Fibroblast of the conjunctiva (primary cell): ENCODE results near the gene FDX1.

Experiments used
- DNase-seq: peaks from one replicate; pipeline ENCODE4 v3.0.0-alpha.2; 2010; ENCODE audit warnings: low read depth

The FDX1 gene

DNA sequence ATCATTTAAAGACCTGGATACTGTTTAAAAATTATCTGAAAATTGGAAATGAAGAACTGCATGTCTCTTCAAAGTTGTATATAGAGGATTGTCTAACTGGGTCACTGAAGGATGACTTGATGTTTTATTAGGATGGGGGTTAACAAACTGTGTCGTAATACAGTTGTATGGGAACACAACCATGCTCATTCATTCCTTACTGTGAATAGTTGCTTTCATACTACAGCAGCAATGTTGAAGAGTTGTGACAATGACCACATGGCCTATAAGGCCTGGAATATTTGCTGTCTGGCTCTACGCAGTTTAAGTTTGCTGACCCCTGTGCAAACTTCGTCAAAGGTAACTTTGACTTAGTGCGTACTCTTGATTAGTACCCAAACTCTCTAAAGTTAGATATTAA lies 38.4 kb downstream of the FDX1 start:
- DNase-seq: no peak

DNA sequence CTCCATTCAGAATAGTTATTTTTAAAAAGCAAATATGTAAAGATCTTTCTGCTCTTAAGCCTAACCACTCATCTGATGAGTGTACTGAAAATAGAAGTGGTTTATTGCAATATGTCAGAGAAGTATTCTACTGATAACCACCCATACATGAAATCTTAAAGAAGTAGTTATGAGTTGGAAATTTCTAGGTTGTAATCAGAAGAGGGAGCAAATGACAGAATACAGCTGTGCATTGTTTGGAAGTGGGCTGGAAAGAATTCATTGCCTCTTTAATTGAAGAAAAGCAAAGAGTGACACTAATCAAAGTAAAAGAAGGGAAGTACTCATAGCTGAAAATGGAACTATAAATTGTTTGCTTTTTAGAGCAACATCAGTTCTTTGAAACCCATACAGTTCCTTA lies 39.4 kb downstream of the FDX1 start:
- no peak for DNase-seq

DNA sequence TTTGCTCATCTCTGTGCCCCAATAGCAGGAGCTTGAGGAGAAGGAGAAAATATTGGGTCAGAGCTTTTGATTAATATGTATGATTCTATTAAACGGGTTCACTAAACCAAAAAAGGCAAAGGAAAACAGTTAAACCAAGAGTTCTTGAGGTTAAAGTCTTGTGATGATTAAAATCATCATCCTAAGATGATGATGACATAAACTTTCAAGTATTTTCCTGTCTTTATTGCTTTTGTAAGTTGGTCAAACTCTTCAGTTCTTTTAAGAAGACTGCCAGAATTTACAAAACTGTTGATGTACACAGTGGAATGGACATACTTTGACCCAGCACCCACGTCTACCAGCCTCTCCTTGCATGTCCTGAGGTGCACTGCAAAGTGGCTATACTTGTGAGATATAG lies 41.0 kb downstream of the FDX1 start:
- DNase-seq: no peak

DNA sequence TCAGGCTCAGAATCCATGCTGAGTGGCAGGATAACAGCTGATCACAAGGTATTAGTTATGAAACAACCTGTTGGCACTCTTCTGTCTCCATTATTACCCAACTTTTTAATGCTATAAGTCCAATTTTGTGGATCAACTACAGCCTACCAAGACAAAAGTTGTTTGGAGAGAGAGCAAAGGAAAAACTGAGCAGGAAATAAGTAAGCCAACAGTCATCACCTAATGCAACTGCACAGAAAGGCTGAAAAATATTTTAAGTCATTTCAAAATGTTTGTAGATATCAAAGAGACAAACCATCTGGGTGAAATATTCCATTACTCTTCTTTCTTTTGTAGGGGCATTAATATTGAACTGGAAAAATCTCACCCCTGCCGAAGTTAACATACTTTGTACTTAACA lies 41.6 kb downstream of the FDX1 start:
- no peak for DNase-seq

DNA sequence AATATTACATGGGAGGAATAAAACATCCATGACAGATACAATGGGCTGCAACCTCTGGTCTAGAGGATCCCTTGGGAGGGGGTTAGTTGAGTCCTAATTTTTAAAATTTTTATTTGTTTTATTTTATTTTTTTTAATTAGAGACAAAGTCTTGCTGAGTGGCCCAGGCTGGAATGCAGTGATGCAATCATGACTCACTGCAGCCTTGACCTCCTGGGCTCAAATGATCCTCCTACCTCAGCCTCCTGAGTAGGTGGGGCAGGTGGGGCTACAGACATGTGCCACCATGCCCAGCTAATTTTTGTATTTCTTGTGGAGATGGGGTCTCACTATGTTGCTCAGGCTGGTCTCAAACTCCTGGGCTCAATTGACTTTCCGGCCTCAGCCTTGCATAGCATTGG lies 43.1 kb downstream of the FDX1 start:
- DNase-seq: no peak

DNA sequence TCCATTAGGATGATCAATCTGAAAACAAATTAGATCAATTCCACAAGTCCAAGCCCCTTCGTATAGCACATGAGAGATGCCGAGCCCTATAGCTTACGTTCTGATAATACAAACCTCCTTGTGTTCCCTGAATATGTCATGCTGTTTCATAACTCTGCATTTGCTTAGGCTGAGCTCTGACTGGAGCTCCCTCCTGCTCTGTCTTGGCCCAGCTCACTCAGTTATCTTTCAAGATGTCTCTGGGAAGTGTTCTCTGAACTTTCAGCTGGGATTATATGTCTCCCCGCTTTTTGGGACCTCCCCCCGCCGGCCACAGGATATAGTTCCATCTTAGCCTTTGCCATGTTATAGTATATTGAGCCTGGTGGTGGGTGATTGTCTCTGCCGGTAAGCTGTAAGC lies 44.0 kb downstream of the FDX1 start:
- DNase-seq: peak; percentile 20

DNA sequence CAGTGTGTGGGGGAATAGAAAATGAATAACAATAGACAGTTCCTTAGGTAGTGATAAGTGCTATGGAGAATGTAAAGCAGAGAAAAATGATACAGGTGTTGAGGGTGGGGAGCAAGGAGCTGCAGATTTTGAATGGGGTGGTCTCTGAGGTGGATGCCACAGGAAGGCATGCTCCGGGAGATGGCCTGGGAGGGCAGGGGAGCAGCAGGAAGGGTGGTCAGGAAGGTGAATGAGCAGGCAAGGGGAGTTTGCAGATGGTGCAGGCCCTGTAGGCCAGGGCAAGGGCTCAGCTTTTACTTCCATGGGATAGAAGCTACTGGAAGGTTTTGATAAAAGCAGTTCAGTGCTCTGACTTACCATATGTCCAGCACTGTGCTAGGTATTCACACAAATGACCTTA lies 44.8 kb downstream of the FDX1 start:
- DNase-seq: no peak

DNA sequence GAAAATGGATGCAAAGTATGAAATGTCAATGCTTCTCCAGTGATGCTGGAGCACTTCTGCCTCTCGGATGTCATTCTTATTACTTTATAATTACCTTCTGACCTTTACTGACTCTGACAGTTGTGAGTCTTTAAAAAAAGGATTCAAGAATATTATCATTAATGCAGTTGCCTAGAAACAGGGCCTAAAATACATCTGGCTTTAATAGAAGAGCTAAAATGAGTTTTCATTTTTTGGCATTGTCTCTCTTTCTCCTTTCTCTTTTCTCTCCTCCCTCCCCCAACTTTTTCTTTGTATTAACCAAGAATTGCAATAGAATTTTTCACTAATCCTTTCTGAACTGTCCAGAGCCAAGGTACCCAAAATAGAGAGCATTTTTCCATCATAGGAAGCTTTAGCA lies 45.9 kb downstream of the FDX1 start:
- DNase-seq: peak; percentile 17

DNA sequence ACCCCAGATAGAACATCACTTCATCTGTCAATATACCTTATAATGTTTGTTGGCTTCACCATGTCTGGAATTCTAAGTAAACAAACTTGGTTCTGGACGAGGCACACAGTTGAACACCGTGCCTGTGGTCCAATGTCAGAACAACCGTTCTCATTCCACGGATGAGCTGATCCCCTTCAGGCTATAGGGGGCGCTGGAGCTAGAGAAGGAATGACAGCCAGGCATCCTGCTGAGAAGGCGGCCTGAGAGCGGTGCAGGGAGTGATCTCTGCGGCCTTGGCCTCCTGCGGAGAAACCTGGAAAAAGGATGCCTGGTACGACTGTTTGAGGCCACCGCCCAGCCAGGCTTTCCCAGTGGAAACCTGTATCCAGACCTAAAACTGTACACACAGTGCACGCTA lies 48.7 kb downstream of the FDX1 start:
- no peak for DNase-seq

DNA sequence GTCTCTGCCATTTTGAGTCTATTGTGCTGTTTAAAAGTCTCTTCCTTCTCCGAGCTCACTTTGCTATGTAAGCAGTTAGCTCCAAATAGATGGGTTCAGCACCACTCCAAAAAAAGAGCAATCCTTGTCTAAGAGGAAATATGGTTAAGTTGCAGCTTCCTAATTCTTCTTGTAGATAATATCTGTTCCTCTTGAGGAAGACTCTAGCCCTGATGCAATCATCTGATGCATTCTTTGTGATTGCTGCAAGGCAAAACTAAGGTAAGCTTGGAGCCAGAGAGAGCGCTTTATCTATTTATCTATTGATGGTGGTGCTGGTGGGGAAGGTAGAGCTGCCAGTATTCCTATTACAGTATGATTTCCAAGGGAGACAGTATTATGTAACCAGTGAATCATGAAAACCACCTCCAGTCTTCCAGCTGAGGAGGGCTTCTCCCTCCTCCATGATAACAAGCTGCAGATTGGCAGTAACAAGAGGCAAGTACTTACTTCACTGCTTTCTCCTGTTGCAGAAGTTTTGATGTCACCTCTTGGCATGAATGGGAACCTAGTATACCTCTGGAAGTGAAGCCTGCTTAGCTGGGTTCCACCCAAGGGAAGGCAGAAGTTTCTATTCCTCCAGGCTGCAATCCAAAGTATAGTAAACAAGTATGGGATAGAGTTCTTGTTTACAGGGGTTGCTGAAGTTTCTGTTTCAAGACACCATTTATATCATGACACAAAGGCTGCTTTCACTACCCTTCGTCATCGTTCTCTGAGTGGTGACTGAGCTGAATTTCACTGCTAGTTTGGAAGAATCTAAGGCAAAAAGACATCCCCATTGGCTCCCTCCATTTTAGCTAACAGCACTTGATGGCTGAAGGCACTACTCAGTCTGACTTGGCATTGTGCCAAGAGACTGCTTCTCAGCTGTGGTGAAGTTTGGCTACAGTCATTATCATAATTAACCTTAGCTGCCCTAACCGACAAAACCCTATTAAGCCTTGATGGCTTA lies 49.7 kb downstream of the FDX1 start:
- DNase-seq: peak; percentile 13

DNA sequence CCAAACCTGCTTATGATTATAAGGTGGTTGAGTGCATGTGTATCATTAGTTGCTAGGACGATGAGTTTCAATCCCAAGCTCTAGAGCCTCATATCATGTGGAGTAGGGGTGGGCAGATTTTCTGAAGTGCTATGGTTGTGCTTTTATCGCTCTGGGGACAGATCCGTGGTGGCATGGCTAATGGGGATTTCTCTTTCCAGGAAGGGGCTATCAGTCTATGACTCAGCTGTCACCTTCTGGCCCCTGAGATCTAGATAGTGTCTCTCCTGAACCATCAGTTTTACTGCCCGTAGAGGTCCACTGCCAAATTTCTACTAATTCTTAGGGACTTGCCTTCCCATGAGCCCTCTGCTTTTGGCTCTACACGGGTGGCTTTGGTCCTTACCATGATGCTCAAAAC lies 51.8 kb downstream of the FDX1 start:
- DNase-seq: no peak

DNA sequence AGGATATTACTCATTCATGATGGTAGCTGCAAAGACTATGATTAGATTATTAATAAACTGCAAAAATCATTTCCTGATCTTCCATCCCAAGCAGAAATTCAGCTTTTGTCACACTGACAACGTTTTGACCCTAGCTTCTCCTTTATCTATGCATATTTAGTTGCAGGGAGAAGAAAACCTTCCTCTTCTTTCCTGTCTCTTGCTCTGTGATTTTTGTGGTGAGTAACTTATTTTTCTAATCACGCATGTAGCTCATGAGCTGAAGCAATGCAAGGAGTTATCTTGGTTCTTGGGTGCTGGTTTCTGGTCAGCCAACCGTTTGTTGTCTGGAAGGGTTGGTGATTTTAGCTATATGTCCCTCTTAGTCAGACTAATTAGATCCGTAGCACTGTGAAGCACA lies 56.4 kb downstream of the FDX1 start:
- DNase-seq: no peak

DNA sequence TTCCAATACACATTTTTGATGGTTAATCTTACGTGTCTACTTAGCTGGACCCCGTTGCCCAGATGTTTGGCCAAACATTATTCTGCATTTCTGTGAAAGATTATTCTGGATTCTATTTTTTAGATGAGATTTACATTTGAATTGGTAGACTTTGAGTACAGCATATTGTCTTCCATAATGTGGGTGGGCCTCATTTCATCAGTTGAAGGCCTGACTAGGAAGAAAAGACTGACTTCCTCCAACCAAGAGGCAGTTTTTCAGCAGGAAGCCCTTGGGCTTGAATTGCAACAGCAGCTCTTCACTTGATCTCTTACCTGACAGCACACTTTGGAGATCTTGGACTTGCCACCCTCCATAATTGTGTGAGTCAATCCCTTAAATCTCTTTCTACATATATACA lies 58.7 kb downstream of the FDX1 start:
- no peak for DNase-seq

DNA sequence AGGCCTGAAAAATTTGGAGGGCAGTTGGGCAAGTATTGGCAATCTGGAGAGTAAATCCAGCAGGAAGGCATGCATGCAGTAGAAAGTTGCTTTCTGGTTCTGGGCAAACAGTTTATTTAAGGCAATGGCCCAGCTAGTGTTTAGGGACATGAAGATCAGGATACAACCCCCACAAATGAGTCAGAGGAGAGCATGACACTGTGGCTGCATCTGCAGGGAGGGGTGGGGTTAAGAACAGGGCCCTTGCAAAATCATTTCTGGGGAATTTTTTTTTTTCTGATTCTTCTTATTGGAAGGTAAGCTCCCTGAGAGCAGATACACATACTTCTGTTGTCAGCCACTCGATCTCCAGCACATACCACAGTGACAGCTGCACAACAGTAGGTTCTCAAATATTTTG lies 61.1 kb downstream of the FDX1 start:
- DNase-seq: peak; percentile 53

DNA sequence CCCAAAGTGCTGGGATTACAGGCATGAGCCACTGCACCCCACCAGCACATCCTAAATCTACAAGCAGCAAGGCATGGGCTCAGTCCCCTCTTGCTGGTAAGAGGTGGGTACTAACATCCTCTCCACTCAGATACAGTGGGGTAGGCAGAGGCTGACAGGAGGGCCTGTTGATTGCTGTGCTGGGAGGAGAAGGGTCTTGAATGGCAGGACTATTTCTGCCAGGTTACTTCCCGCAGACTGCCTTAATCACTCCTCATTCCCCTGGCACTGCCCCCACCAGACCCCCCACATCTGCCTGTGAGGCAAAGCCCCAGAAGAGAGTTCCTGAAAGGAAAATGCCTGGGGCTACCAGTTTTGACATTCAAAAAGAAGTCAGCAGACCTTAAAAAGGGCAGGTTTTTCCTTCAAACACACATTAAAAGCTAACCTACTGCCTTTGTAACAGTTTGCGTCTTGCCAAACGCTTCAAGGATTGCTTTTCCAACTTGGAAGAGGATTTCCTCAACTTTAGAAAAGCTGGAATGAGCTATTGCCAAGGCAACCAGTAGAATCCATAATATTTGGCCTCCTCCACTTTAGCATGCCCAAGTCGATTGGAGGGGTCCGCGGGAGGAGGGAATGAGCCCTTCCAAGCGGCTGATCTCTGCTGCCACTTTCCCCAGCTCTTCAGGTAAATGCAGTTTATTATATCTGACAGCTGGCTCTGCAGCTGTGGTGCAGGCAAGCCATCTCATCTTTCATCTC lies 62.0 kb downstream of the FDX1 start:
- DNase-seq: no peak

DNA sequence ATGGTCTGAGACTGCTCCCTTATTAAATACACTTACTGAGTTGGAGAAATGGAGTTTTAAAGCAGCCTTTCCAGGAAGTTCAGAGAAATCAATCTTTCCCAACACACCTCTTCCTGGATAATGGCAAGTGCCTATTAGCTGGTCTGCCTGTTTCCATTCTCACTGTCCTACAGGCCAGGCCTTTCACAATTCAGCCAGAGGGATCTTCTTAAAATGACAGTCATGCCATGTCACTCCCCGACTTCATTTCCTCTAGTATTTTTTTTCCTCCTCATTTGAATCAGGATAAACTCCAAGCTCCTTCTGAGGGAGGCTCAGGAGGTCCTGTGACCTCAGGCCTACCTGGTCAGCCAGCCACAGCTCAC lies 62.6 kb downstream of the FDX1 start:
- DNase-seq: no peak

DNA sequence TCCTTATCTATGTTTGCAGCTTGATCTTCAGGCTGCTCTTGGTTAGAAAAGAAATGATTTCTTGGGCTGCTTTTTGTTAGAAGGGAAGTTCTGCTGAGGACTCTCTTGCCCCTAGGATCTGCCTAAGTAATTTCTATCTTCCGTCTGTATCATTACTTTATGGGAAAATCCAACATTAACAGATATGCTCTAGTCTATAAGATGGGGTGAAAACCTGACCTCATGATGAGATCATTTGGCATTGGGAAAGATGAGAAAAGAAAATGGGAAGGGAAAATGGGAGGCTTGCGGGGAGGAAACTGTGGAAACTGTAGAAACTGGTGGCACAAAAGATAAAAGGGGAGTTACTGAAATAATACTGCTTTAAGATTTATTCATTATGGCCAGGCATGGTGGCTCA lies 63.6 kb downstream of the FDX1 start:
- DNase-seq: no peak

DNA sequence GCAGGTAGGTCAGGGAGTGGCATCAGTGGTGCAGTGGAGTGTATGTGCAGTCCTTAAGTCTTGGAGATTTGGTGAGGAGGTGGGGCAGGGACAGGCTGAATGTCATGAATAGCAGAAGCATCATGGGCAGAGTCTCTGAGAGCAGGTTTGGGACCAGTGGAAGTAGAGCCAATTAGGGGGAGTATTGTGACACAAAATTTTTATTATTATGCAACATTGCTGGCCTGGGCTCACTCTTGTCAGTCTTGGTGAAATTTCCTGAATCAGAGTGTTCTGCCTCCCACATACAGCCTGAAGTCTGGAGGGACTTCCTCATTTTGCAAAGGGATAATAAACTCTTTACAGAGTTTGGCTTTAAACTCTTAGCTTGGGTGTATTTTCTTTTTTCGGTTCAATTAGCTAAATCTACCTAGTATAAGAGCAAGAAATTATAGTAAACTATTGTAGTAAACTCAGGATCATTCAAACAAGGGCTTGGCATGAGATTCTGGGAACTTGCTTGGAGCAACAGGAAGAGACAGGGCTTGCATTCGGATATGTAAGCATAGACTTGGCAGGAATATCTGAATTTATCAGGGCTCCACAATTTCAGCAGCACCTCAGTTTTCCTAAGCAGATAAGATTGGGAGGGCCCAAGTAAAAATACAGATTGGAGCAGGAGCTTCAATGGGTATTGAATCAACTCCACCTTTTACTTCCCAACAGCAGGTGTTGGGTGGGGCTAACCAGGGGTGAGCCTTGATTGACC lies 67.7 kb downstream of the FDX1 start:
- DNase-seq: no peak

DNA sequence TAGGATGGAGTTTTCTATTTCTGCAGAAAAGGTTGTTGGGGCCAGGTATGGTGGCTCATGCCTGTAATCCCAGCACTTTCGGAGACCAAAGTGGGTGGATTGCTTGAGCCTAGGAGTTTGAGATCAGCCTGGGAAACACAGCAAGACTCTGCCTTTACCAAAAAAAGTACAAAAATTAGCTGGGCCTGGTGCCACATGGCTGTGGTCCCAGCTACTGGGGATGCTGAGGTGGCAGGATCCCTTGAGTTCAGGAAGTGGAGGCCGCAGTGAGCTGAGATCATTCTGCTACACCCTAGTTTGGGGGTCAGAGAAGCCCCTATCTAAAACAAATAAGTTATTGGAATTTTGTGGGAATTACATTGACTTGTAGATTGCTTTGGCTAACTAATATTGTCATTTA lies 71.7 kb downstream of the FDX1 start:
- no peak for DNase-seq

DNA sequence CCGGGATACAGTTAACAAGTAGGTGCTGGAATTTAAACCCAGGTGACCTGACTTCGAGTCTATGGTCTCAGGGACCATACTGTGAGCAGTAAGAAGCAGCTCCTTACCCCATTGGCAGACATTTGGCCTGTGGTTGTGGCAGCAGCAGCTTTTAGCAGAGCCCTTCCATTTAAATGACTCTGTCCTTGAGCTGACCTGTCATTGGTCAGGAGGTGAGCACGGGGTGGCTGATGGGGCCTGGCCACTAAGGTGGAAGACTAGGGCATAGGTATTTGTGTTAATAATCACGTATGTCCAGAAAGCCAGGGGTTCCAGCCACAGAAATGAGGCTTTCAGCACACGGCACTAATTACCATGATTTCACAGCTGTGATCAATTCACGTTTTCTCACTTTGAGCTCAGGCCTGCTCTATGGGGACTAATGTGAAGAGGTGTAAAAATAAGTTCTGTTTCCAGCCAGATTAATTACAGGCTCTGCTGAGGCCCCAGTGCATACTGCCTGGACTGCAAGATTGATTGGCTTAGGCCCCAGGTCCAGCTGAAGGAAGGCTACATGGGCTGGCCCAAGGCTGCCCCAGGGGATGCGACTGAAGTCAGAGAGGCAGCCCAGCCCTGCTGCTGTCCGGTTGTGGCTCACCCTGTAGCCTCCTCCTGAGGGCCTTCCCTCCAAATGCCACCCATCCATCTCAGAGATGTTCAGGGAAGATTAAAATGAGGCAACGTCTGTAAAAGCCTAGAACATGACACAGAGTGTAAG lies 76.0 kb downstream of the FDX1 start:
- DNase-seq: no peak

DNA sequence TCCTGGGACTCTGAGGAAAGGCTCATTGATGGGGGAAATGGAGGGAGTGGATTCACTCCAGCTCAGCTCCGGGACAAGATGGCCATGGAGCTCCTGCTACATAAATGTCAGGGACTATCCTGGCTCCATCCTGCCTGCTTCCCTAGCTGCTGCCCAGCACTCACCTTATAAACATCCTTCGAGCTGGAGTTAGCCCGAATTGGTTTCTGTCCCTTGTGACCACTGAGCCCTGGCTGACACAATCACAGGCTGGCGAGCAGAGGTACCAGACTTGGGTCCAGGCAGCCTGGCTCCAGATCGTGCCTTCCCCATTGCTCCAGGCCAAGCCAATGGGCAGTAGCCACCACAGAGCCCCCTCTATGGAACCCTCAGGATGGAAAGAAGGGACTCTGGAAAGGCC lies 77.6 kb downstream of the FDX1 start:
- DNase-seq: no peak

DNA sequence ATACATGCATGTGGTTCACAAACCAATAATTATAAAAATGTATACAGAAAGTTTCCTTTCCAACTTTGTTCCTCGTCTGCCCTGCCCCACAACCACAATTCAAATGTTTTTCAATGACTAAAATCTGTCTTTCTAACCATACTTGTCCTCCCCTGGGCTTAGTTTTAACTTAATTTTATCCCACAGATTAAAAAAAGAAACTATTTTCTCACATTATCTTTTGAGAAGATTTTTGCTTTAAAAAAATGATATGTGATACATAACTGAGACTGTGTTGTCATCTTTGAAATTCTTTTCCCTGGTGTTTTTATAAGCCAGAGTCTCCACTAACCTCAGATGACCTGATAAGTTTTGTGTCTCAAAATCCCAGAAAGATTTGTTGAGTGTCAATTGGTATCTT lies 79.0 kb downstream of the FDX1 start:
- DNase-seq: no peak
